Measurements from ENCODE around the gene ARPC2. TPM values are rescaled to one million over a fixed set of nuclear protein-coding genes. Genes with fewer than 3 reads are reported as not detected.

Gene ARPC2
- total RNA-seq, 3 donors from 2014 or later (not counting 1 experiment from before 2014, with no cell fraction given): 824 to 880 (median 830) TPM

- ATAC-seq: no peak
- H3K9me3 Mint-ChIP-seq: no peaks in the 10 kb centered on the region
- no peaks in the 10 kb centered on the region for H3K36me3 Mint-ChIP-seq
- H3K4me3 Mint-ChIP-seq: no peak overlapping the region
- no peaks in the 10 kb centered on the region for H3K9me3 ChIP-seq (ENCODE audit: control insufficient read depth, insufficient read depth, low read length)
- H3K4me3 ChIP-seq (ENCODE audit: low read length): no peak overlapping the region
- no peak for DNase-seq
- intact Hi-C loops (cut with micrococcal nuclease): no loop called here
- H3K27ac Mint-ChIP-seq: peak overlapping the region in 1 of 2 donors; percentile 1
- H3K4me1 Mint-ChIP-seq: peaks cover 37 to 60% of the 10 kb centered on the region in 2 donors
- H3K4me1 ChIP-seq (ENCODE audit: control insufficient read depth, insufficient read depth, low read length): peaks cover 46% of the 10 kb centered on the region
- no peaks in the 10 kb centered on the region for H3K27me3 ChIP-seq (ENCODE audit: control insufficient read depth, insufficient read depth, low read length)
- H3K27ac ChIP-seq (ENCODE audit: low read length): no peak overlapping the region
- peaks cover 46% of the 10 kb centered on the region for H3K36me3 ChIP-seq (ENCODE audit: control insufficient read depth, insufficient read depth, low read length)
- H3K27me3 Mint-ChIP-seq (ENCODE audit: low read depth in 2 of 2): no peaks in the 10 kb centered on the region
- TF ChIP-seq CTCF (IDR thresholded peaks at IDR 0.05): no peak
- 95% methylated on average over 6 of the region's 6 CpGs for WGBS (ENCODE audit: insufficient coverage)
Measured at GRCh38 chr2:218267259-218267658, 50.3 kb downstream of the ARPC2 start.

- WGBS (ENCODE audit: insufficient coverage): under 1% methylated on average over 63 of the region's 64 CpGs
- peak within 1 kb of the TSS; percentile 73 for H3K27ac ChIP-seq (ENCODE audit: low read length)
- H3K36me3 Mint-ChIP-seq: no peaks in the 10 kb centered on the region
- no peaks in the 10 kb centered on the region for H3K27me3 ChIP-seq (ENCODE audit: control insufficient read depth, insufficient read depth, low read length)
- peaks cover 42% of the 10 kb centered on the region for H3K36me3 ChIP-seq (ENCODE audit: control insufficient read depth, insufficient read depth, low read length)
- DNase-seq (peak; percentile 100), ATAC-seq (peak; percentile 89 to 98 (median 89))
- H3K4me3 ChIP-seq (ENCODE audit: low read length): peak within 1 kb of the TSS; percentile 82
- intact Hi-C loops (cut with micrococcal nuclease): loop anchor here (1.0 to 10.0 kb wide), 7 partner anchors 16 to 585 kb away; partner anchors contain the start of genes CNOT9, CTDSP1, TMBIM1 and TTLL4
- no peaks in the 10 kb centered on the region for H3K27me3 Mint-ChIP-seq (ENCODE audit: low read depth in 2 of 2)
- H3K9me3 ChIP-seq (ENCODE audit: control insufficient read depth, insufficient read depth, low read length): no peaks in the 10 kb centered on the region
- peaks cover 31 to 56% of the 10 kb centered on the region in 2 donors for H3K4me1 Mint-ChIP-seq
- peaks cover 34% of the 10 kb centered on the region for H3K4me1 ChIP-seq (ENCODE audit: control insufficient read depth, insufficient read depth, low read length)
- no peaks in the 10 kb centered on the region for H3K9me3 Mint-ChIP-seq
- no peak for TF ChIP-seq CTCF (IDR thresholded peaks at IDR 0.05)
- peak within 1 kb of the TSS; percentile 84 to 88 for H3K27ac Mint-ChIP-seq
- H3K4me3 Mint-ChIP-seq: peak within 1 kb of the TSS; percentile 96
Measured at GRCh38 chr2:218269900-218270720, 53.1 kb downstream of the ARPC2 start, which contains the start of the genes AAMP and PNKD. TSS of gene AAMP (minus strand) at chr2:218270137. CDS start at chr2:218270086, 51 bp downstream. TSS of gene PNKD (plus strand) at chr2:218270519. CDS start at chr2:218270536, 17 bp downstream.

GRCh38 chr2:218270721-218271486, 53.9 kb downstream of the ARPC2 start:
- Histone ChIP-seq H3K27me3 (ENCODE audit: control insufficient read depth, insufficient read depth, low read length) (no peaks in the 10 kb centered on the region), H3K4me1 (ENCODE audit: control insufficient read depth, insufficient read depth, low read length) (peaks cover 34% of the 10 kb centered on the region), H3K9me3 (ENCODE audit: control insufficient read depth, insufficient read depth, low read length) (no peaks in the 10 kb centered on the region), H3K27ac (ENCODE audit: low read length) (peak overlapping the region; percentile 11), H3K4me3 (ENCODE audit: low read length) (peak overlapping the region; percentile 61), H3K36me3 (ENCODE audit: control insufficient read depth, insufficient read depth, low read length) (peaks cover 42% of the 10 kb centered on the region)
- no peak for TF ChIP-seq CTCF (IDR thresholded peaks at IDR 0.05)
- intact Hi-C loops (cut with micrococcal nuclease): loop anchor here (1.0 to 10.0 kb wide), 7 partner anchors 15 to 584 kb away; partner anchors contain the start of genes CNOT9, CTDSP1, TMBIM1 and TTLL4
- Mint-ChIP-seq H3K9me3 (no peaks in the 10 kb centered on the region), H3K36me3 (no peaks in the 10 kb centered on the region), H3K4me3 (peak overlapping the region; percentile 96), H3K4me1 (peaks cover 31 to 56% of the 10 kb centered on the region in 2 donors), H3K27ac (peak overlapping the region; percentile 84 to 88), H3K27me3 (ENCODE audit: low read depth in 2 of 2) (no peaks in the 10 kb centered on the region)
- DNase-seq (peak in 1 of 2 donors; percentile 24), ATAC-seq (no peak)
- WGBS (ENCODE audit: insufficient coverage): 9% methylated on average over 23 of the region's 23 CpGs
